Ovary (tissue), 3 donors: ENCODE data around the gene SLC4A1.

Experiments
- CTCF ChIP-seq, 3 donors: fragments of 450-650 bp in 2 of 3; fragments of 200-600 bp in 1 of 3; IDR thresholded peaks; one replicate each; pipeline versions ENCODE4 v1.5.1 to v1.8.0; 2016 to 2022; ENCODE audit warnings: antibody characterized with exemption in 3 of 3, mild to moderate bottlenecking in 1 of 3
- POLR2A ChIP-seq: fragments of 450-650 bp; IDR thresholded peaks from one replicate; pipeline ENCODE4 v1.6.1; 2017; ENCODE audit warnings: antibody characterized with exemption, mild to moderate bottlenecking, moderate library complexity
- donor health status: DM: no; HTN: no; CAD: no.

- TF ChIP-seq CTCF (IDR thresholded peaks at IDR 0.05) = no peak
- no peak for TF ChIP-seq POLR2A
Observed at GRCh38 chr17:44202756-44203155, 65.2 kb downstream of the SLC4A1 start.
